ENCODE data around the gene SNAI1.

Gene SNAI1

DNA sequence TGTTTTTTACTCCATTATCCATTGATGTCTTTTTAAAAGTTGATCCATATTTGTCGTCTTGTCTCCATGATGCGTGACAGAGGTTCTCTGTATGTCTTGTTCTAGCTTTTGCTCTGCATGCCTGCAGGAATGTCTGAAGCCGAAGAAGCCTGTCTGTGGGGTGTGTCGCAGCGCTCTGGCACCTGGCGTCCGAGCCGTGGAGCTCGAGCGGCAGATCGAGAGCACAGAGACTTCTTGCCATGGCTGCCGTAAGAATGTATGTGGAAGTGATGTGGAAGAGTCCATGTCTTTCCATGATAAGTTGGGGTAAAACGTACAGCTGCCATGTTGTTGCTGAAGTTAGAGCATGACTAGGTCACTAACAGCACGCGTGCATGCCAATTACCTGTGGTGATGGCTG lies 41.3 kb upstream of the SNAI1 start:
- TF ChIP-seq, protein P1, sequence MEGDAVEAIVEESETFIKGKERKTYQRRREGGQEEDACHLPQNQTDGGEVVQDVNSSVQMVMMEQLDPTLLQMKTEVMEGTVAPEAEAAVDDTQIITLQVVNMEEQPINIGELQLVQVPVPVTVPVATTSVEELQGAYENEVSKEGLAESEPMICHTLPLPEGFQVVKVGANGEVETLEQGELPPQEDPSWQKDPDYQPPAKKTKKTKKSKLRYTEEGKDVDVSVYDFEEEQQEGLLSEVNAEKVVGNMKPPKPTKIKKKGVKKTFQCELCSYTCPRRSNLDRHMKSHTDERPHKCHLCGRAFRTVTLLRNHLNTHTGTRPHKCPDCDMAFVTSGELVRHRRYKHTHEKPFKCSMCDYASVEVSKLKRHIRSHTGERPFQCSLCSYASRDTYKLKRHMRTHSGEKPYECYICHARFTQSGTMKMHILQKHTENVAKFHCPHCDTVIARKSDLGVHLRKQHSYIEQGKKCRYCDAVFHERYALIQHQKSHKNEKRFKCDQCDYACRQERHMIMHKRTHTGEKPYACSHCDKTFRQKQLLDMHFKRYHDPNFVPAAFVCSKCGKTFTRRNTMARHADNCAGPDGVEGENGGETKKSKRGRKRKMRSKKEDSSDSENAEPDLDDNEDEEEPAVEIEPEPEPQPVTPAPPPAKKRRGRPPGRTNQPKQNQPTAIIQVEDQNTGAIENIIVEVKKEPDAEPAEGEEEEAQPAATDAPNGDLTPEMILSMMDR (IDR thresholded peaks at IDR 0.05; ENCODE audit: insufficient read depth, low read depth, low read length, missing control alignments) = no peak
- no peak for DNase-seq (ENCODE audit: low read depth)
- no peak overlapping the region for H3K4me3 ChIP-seq (ENCODE audit: low read length)

DNA sequence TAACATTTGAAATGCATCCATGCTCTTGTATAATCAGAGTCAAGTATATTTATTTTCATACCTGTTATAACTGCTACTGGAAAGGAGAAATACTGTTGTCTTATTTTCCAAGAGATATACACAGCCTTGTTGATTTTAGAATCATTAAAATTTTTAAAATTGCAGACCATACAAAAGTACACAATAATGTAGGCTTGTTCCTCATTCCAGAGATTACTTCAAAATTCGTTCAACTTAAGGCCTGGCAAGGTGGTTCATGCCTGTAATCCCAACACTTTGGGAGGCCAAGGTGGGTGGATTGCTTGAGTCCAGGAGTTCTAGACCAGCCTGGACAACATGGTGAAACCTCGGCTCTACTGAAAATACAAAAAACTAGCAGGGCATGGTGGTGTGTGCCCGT lies 40.5 kb upstream of the SNAI1 start:
- TF ChIP-seq, protein P1 (IDR thresholded peaks at IDR 0.05; ENCODE audit: insufficient read depth, low read depth, low read length, missing control alignments) = no peak
- DNase-seq (ENCODE audit: low read depth) = no peak
- no peak overlapping the region for H3K4me3 ChIP-seq (ENCODE audit: low read length)

DNA sequence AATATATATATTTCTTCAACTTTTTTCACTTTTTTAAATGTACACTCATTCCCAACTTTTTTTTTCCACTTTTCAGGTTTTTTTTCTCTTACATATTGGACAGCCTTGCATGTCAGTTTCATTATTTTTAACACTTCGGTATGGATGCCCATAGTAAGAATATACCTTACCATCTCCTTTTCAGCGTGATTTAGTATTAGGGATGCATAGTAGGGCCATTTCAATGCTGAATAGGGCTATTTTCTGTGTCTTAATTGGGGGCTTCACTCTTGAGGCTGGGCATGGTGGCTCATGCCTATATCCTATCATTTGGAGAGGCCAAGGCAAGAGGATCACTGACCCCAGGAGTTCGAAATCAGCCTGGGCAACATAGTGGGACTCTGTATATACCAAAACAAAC lies 39.8 kb upstream of the SNAI1 start:
- no peak overlapping the region for H3K4me3 ChIP-seq (ENCODE audit: low read length)
- TF ChIP-seq, protein P1 (IDR thresholded peaks at IDR 0.05; ENCODE audit: insufficient read depth, low read depth, low read length, missing control alignments) = no peak
- DNase-seq (ENCODE audit: low read depth) = no peak

DNA sequence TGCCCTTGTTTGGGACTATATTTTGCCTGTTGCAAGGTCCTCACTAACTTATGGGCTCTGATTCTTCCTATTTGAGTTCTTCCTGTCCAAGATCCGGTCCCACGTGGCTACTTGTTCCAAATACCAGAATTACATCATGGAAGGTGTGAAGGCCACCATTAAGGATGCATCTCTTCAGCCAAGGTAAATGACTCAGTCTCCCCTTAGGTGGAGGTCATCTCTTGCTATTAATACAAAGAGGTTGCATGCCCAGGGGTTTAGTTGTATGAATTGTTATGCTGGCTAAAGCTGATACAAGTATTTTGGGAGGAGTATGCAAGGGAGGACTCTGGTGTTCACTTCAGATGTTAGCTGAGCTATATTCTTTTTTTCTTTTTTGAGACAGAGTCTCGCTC lies 37.5 kb upstream of the SNAI1 start:
- no peak overlapping the region for H3K4me3 ChIP-seq (ENCODE audit: low read length)
- DNase-seq (ENCODE audit: low read depth) = no peak
- TF ChIP-seq, protein P1 (IDR thresholded peaks at IDR 0.05; ENCODE audit: insufficient read depth, low read depth, low read length, missing control alignments) = no peak

DNA sequence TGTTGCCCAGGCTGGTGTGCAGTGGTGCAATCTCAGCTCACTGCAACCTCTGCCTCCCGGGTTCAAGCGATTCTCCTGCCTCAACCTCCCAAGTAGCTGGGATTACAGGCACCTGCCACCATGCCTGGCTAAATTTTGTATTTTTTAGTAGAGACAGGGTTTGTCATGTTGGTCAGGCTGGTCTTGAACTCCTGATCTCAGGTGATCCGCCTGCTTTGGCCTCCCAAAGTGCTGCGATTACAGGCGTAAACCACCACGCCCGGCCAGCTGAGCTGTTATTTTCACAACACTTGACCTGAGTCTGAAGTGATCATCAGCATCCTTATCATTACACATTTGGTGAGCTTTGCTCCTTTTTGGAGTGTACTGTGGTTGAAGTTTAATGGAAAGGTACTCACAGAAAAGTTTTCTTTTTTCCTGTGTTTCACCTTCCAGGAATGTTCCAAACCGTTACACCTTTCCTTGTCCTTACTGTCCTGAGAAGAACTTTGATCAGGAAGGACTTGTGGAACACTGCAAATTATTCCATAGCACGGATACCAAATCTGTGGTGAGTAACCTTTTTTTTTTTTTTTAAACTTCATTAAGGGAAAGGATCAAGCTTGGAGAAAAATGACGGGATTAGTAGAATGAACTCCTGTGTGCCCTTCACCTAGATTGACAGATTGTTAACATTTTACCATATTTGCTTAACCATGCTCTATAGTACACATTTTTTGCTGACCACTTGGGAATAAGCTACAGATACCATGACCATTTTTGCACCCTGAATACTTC lies 36.9 kb upstream of the SNAI1 start:
- TF ChIP-seq, protein P1 (IDR thresholded peaks at IDR 0.05; ENCODE audit: insufficient read depth, low read depth, low read length, missing control alignments) = no peak
- no peak overlapping the region for H3K4me3 ChIP-seq (ENCODE audit: low read length)
- no peak for DNase-seq (ENCODE audit: low read depth)

DNA sequence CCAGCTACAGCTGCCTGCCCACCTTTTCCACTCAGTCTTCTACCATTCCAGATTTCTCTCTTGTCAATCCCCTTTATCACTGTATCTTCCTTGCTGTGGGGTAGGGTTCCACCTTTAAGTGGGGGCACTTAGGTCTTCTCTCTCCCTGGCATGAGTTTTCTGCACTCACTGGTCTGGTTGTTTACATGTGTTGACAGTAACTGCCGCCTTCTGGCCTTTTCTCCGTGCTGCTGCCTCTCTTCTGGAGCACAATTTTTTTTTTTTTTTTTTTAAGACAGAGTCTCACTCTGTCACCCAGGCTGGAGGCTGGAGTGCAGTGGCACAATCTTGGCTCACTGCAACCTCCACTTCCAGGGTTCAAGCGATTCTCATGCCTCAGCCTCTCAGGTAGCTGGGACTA lies 34.6 kb upstream of the SNAI1 start:
- no peak overlapping the region for H3K4me3 ChIP-seq (ENCODE audit: low read length)
- no peak for DNase-seq (ENCODE audit: low read depth)
- TF ChIP-seq, protein P1 (IDR thresholded peaks at IDR 0.05; ENCODE audit: insufficient read depth, low read depth, low read length, missing control alignments) = no peak
